ENCODE results near the gene CCSER1.

DNA sequence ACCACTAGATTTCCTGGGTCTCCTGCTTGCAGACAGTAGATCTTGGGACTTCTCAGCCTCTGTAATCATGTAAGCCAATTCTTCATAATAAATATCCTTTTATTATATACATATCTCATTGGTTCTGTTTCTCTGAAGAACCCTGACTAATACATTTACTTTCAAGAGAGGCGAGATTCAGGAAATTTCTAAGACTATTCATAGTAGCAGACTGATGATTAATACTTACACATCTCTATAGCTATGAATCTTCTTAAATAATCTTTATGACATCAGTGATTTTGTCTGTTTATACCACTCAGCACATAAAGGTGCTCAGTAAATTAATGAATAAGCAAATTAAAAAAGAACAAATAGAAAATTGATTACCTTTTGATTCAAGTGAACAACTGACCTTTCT lies 1494.3 kb downstream of the CCSER1 start:
- TF ChIP-seq POLR2A (IDR thresholded peaks at IDR 0.05; ENCODE audit: low read depth, low read length): no peak
- no peak for TF ChIP-seq TAF1 (IDR thresholded peaks at IDR 0.05; ENCODE audit: borderline replicate concordance, low read depth, low read length)
- no peak for TF ChIP-seq POLR2AphosphoS5 (IDR thresholded peaks at IDR 0.05; ENCODE audit: low read depth, low read length)
